Muscle of leg (tissue), 11 donors: ENCODE results near the gene LYRM7. TPM values are rescaled to one million over a fixed set of nuclear protein-coding genes. Genes with fewer than 3 reads are reported as not detected.

ENCODE experiments used
- DNase-seq: peaks from one replicate; pipeline ENCODE4 v3.0.0; 2013
- H3K27ac ChIP-seq: one replicate; pipeline ENCODE4 v1.5.1; 2013; ENCODE audit warnings: mild to moderate bottlenecking, low read length, control low read depth
- H3K27me3 ChIP-seq: one replicate; pipeline ENCODE4 v1.6.1; 2013; ENCODE audit warnings: low read length; ENCODE audit not compliant: control insufficient read depth, insufficient read depth
- H3K36me3 ChIP-seq: one replicate; pipeline ENCODE4 v1.6.1; 2013; ENCODE audit warnings: low read length; ENCODE audit not compliant: control insufficient read depth, insufficient read depth
- H3K4me1 ChIP-seq: one replicate; pipeline ENCODE4 v1.6.1; 2013; ENCODE audit warnings: low read length; ENCODE audit not compliant: control insufficient read depth, insufficient read depth
- H3K4me3 ChIP-seq: one replicate; pipeline ENCODE4 v1.5.1; 2013; ENCODE audit warnings: low read length, control low read depth
- H3K9me3 ChIP-seq: replicated peaks from 2 replicates; pipeline ENCODE4 v1.6.1; 2013; ENCODE audit warnings: low read depth, low read length; ENCODE audit not compliant: control insufficient read depth
- WGBS: methylation state at CpG from one replicate; pipeline ENCODE4 v1.1.5; 2013; ENCODE audit warnings: missing lambda C conversion rate; ENCODE audit not compliant: insufficient coverage; 5-methylcytosine and 5-hydroxymethylcytosine counted together
- polyA plus RNA-seq, 8 donors: library from polyadenylated mRNA; unstranded; fragments of 120-200 nt; gene quantifications; one replicate each; pipeline versions ENCODE4 v1.2.1 to v1.2.3, GENCODE V29; 2013; ENCODE audit warnings: inconsistent platforms in 1 of 8, low replicate concordance in 1 of 8; ENCODE audit not compliant: insufficient read length in 8 of 8, insufficient read depth in 1 of 8
- total RNA-seq: library from RNA; stranded (reverse); fragments of 120-200 nt; gene quantifications from one replicate; pipeline ENCODE4 v1.2.4, GENCODE V29; 2013

The LYRM7 gene
- total and polyA plus RNA-seq, 9 donors = 8.3 to 12.7 (median 10.8) TPM

GRCh38 chr5:131196331-131196730 is 25.6 kb downstream of the LYRM7 start:
- H3K27me3 ChIP-seq = no peaks in the 10 kb centered on the region
- H3K4me1 ChIP-seq = no peaks in the 10 kb centered on the region
- DNase-seq = no peak
- 80% methylated on average over 2 of the region's 4 CpGs for WGBS
- no peak overlapping the region for H3K4me3 ChIP-seq
- H3K9me3 ChIP-seq = no peaks in the 10 kb centered on the region
- no peak overlapping the region for H3K27ac ChIP-seq
- H3K36me3 ChIP-seq = no peaks in the 10 kb centered on the region

GRCh38 chr5:131198625-131199024 is 27.9 kb downstream of the LYRM7 start:
- no CpG with 5 or more reads among the region's 5 CpGs for WGBS
- no peaks in the 10 kb centered on the region for H3K9me3 ChIP-seq

GRCh38 chr5:131200560-131200959 is 29.8 kb downstream of the LYRM7 start:
- Histone ChIP-seq H3K36me3 (no peaks in the 10 kb centered on the region), H3K4me3 (no peak overlapping the region), H3K9me3 (no peaks in the 10 kb centered on the region), H3K4me1 (no peaks in the 10 kb centered on the region), H3K27me3 (no peaks in the 10 kb centered on the region), H3K27ac (no peak overlapping the region)
- no CpG with 5 or more reads among the region's 3 CpGs for WGBS
- DNase-seq = no peak

More at GRCh38 chr5:131198625-131199024, 27.9 kb downstream of the LYRM7 start:
- Histone ChIP-seq H3K27me3 (no peaks in the 10 kb centered on the region), H3K4me3 (no peak overlapping the region), H3K4me1 (no peaks in the 10 kb centered on the region), H3K27ac (no peak overlapping the region), H3K36me3 (no peaks in the 10 kb centered on the region)
- no peak for DNase-seq

GRCh38 chr5:131204964-131205363 is 34.2 kb downstream of the LYRM7 start:
- H3K9me3 ChIP-seq = no peaks in the 10 kb centered on the region
- no peak overlapping the region for H3K4me3 ChIP-seq
- H3K4me1 ChIP-seq = no peaks in the 10 kb centered on the region
- no peaks in the 10 kb centered on the region for H3K36me3 ChIP-seq
- no peak overlapping the region for H3K27ac ChIP-seq
- WGBS = no CpG with 5 or more reads among the region's 2 CpGs
- DNase-seq = no peak
- no peaks in the 10 kb centered on the region for H3K27me3 ChIP-seq

GRCh38 chr5:131206061-131206460 is 35.3 kb downstream of the LYRM7 start:
- 100% methylated on average over 1 of the region's 2 CpGs for WGBS
- Histone ChIP-seq H3K27me3 (no peaks in the 10 kb centered on the region), H3K4me1 (no peaks in the 10 kb centered on the region), H3K9me3 (no peaks in the 10 kb centered on the region), H3K36me3 (no peaks in the 10 kb centered on the region), H3K4me3 (no peak overlapping the region), H3K27ac (no peak overlapping the region)
- no peak for DNase-seq

GRCh38 chr5:131206772-131207171 is 36.0 kb downstream of the LYRM7 start:
- Histone ChIP-seq H3K27me3 (no peaks in the 10 kb centered on the region), H3K27ac (no peak overlapping the region), H3K36me3 (no peaks in the 10 kb centered on the region), H3K9me3 (no peaks in the 10 kb centered on the region), H3K4me1 (no peaks in the 10 kb centered on the region), H3K4me3 (no peak overlapping the region)
- WGBS = no CpG with 5 or more reads among the region's 1 CpG
- no peak for DNase-seq

GRCh38 chr5:131209175-131209505 is 38.4 kb downstream of the LYRM7 start:
- no CpG with 5 or more reads among the region's 1 CpG for WGBS

GRCh38 chr5:131209506-131210150 is 38.9 kb downstream of the LYRM7 start:
- Histone ChIP-seq H3K9me3 (no peaks in the 10 kb centered on the region), H3K27ac (no peak overlapping the region), H3K27me3 (no peaks in the 10 kb centered on the region), H3K36me3 (no peaks in the 10 kb centered on the region), H3K4me3 (no peak overlapping the region), H3K4me1 (no peaks in the 10 kb centered on the region)
- DNase-seq = peak; percentile 43
- WGBS = 53% methylated on average over 3 of the region's 6 CpGs

More at GRCh38 chr5:131209175-131209505, 38.4 kb downstream of the LYRM7 start:
- Histone ChIP-seq H3K4me1 (no peaks in the 10 kb centered on the region), H3K27me3 (no peaks in the 10 kb centered on the region), H3K36me3 (no peaks in the 10 kb centered on the region), H3K27ac (no peak overlapping the region), H3K4me3 (no peak overlapping the region), H3K9me3 (no peaks in the 10 kb centered on the region)
- DNase-seq = no peak

GRCh38 chr5:131210151-131210510 is 39.4 kb downstream of the LYRM7 start:
- no peak for DNase-seq
- H3K4me3 ChIP-seq = no peak overlapping the region
- no peaks in the 10 kb centered on the region for H3K36me3 ChIP-seq
- no peaks in the 10 kb centered on the region for H3K4me1 ChIP-seq
- H3K27ac ChIP-seq = no peak overlapping the region
- H3K27me3 ChIP-seq = no peaks in the 10 kb centered on the region
- no peaks in the 10 kb centered on the region for H3K9me3 ChIP-seq

GRCh38 chr5:131211669-131212068 is 40.9 kb downstream of the LYRM7 start:
- Histone ChIP-seq H3K36me3 (no peaks in the 10 kb centered on the region), H3K9me3 (no peaks in the 10 kb centered on the region), H3K4me3 (no peak overlapping the region), H3K4me1 (no peaks in the 10 kb centered on the region), H3K27me3 (no peaks in the 10 kb centered on the region), H3K27ac (no peak overlapping the region)
- no peak for DNase-seq
- no CpG with 5 or more reads among the region's 5 CpGs for WGBS

- Histone ChIP-seq H3K27ac (no peak overlapping the region), H3K4me1 (no peaks in the 10 kb centered on the region), H3K4me3 (no peak overlapping the region), H3K9me3 (no peaks in the 10 kb centered on the region), H3K27me3 (no peaks in the 10 kb centered on the region), H3K36me3 (no peaks in the 10 kb centered on the region)
- WGBS = no CpG with 5 or more reads among the region's 5 CpGs
- DNase-seq = peak; percentile 15
These were observed 41.8 kb downstream of the LYRM7 start for GRCh38 chr5:131212471-131213021.
